Fibroblast of skin of right biceps (primary cell): ENCODE results near the gene ECT2.
"Not testable (repeated sequence)": the region's sequence is repeated elsewhere in the genome, so short reads cannot be mapped to it uniquely, and the experiment has no call there.

ENCODE experiments used
- DNase-seq: peaks from one replicate; pipeline ENCODE4 v3.0.0-alpha.2; 2013

ECT2 gene

DNA sequence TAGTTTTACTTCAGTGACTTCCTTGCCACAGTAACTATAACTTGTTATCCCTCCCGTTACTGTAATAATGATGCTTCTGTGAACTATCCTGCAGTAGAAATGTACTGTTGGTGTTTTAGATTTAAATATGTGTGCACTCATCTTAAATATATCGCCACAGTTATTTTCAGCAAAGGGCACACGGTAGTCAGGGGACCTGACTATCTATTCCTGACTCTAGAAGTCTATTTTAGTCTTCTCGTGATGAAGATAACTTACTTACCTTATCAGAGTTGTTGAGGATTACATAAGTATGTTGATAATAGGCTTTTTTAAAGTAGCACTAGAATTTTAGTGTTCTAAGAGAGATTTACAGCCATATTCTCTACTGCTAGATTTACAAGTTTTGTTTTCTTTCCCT, 65.3 kb downstream of the ECT2 start:
- DNase-seq: no peak

GRCh38 chr3:172816281-172816680, 65.8 kb downstream of the ECT2 start:
- no peak for DNase-seq

GRCh38 chr3:172816968-172817367, 66.4 kb downstream of the ECT2 start:
- no peak for DNase-seq

GRCh38 chr3:172820492-172820891, 70.0 kb downstream of the ECT2 start:
- no peak for DNase-seq

- no peak for DNase-seq
Observed at GRCh38 chr3:172824229-172824628, 73.7 kb downstream of the ECT2 start.

DNA sequence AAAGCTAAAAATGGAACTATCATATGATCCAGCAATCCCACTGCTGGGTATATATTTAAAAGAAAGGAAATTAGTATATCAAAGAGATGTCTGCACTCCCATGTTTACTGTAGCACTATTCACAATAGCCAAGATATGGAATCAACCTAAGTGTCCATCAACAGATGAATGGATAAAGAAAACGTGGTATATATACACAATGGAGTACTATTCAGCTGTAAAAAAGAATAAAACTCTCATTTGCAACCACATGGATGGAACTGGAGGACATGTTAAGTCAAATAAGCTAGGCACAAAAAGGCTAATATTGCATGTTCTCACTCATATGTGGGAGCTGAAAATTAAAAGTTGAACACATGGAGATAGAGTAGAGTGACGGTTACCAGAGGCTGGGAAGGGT, 76.7 kb downstream of the ECT2 start:
- DNase-seq: not testable (repeated sequence)

DNA sequence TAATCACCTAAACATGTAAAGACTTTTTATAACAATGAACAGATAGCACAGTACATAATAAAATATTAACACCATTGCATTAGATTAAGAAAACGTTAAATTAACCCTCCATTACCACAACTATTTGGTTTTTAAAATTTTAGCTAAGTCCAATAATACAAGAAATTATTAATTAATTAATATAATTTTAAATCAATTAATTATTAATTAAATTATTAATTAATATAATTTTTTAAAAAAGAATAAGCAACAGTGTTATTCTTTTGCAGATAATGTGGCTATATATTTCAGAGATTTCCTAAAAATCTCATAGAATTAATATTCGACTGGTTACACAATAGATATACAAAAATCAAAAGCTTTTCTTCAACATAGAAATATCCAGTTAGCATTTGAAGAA, 82.5 kb downstream of the ECT2 start:
- DNase-seq: no peak

GRCh38 chr3:172836390-172836997, 86.0 kb downstream of the ECT2 start:
- DNase-seq: peak; percentile 56

GRCh38 chr3:172839679-172840078, 89.2 kb downstream of the ECT2 start:
- DNase-seq: no peak

GRCh38 chr3:172840463-172840862, 89.9 kb downstream of the ECT2 start:
- DNase-seq: no peak

DNA sequence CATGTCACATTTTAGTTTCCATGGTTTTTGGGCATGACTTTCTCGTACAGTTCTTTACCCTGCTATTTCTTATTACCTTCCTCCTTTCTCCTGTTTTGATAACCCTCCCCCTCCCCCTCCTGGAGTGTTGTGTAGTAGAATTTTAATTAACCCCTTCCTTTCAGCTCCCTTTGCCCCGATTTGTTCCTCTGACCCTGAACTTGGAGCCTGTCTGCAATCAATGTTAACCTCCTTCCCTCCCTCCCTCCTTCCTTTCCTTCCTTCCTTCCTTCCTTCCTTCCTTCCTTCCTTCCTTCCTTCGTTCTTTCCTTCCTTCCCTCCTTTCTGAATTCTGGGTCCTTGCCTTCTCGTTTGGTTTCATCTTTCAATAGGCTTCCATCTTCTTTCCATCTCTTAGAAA, 90.4 kb downstream of the ECT2 start:
- DNase-seq: no peak

- DNase-seq: peak; percentile 17
Observed at GRCh38 chr3:172844428-172844827, 93.9 kb downstream of the ECT2 start.

- peak; percentile 33 for DNase-seq
Observed at GRCh38 chr3:172846103-172846561, 95.6 kb downstream of the ECT2 start.

GRCh38 chr3:172846706-172847105, 96.2 kb downstream of the ECT2 start:
- peak; percentile 93 for DNase-seq

GRCh38 chr3:172847292-172847691, 96.8 kb downstream of the ECT2 start:
- no peak for DNase-seq

DNA sequence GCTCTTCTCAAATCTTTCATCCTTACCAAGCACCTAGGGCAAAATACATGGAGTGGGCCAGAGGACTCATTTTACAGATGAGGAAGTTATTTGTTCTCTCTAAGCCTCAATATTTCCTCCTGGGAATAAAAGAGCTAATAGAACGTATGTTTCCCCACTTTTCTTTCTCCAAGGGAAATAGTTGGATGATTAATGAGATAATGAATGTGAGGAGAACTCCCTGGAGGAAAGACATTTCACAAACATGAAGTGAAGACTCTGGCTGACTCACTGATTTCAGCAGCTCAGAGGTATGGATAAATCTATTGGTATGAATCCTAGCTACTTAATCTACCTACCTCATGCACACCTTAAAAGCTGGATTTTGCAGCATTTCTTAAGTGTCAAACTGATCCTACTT, 98.4 kb downstream of the ECT2 start:
- DNase-seq: peak; percentile 94

DNA sequence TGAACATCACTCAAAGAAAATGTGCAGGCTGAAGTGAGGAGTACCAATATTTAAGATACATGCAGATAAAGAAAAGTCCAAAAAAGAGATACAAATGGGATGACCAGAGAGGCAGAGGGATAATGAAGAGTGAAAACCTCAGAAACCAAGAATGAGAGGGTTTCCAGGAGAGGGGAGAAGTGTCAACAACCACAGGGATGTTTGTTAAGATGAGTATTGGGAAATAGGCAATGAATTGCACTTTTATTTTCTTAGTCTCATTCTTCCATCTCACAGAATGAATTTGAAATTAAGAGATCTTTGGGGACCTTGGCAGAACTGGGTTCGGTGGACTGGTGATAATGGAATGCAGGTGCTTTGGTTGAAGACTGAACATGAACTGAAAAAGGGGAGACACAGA, 102.5 kb downstream of the ECT2 start:
- no peak for DNase-seq

- DNase-seq: no peak
Observed at GRCh38 chr3:172853921-172854666, 103.6 kb downstream of the ECT2 start.

DNA sequence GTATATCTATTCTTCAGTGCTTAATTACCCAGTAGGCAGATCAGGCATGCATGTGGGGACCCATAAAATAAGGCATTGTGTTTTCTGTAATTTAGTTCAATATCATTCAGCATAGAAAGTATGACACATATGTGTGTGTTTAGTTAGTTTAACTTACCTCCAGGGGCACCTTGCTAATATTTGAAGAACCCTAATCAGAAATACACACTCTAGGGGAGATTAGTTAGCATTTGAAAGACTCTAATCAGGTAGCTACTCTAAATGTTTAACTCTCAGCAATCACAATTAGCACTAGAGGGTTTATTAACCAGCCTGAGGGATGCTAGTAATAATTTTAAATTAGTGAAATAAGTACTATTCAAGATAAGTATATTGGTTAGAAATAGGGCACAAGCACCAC, 104.5 kb downstream of the ECT2 start:
- no peak for DNase-seq

DNA sequence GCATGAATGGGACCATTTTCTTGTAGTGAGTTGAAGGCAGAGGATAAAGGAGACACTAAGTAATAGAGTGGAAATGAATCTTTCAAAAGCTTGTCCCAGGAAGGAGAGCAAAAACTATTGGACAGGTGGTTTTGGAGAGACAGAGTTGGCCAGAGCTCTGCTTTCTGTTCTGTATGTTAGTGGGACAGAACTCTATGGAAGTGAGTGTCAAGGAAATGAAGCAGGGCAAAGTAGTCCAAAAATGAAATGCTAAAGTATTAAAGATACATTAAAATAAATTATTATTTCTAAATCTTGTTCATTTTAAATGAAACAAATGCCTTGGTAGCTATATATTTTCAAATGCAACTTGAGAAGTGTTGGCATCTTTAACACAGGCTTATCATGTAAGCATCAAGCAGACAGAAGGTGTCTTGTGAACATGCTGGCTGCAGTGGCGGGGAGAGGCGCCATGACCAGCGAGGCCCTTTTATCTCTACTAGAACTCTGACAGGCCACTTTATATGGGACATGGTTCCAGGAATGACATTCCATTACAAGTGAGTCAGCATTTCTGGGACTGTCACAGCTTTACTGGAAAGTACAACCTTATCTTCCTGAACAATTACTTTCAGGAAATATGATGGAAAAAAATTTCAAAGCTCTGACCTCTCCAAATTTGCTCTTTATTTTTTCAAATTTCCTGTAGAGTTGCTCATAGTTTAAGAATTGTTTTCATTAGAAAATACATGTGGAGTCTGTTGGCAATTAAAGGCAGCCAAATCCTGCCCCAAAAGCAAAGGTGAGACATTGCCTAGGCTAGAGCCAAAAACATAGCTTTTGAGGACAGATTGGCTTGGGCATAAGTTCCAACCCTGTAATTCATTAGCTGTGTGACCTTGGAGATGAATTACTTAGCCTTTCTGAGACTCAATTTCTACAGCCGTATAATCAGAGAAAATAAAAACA, 106.5 kb downstream of the ECT2 start:
- peak; percentile 63 for DNase-seq

DNA sequence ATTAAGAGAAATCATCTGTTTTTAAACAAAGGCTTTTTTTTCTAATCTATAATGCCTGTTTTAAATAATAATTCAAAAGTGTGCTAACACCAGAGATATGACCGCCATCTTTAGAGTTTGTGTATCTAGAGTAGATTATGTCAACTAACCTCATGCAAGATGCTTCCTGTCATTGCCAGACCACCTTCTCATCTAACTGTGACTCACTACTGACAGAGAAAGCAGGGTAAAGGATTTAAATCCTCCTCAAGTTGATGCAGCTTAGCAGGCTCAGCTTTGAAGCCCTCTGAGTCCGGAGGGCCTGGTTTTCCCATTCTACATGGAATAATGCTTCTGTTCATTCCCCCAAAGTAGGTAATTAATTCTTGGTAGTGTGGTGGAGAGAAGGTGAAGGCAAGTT, 108.5 kb downstream of the ECT2 start:
- peak; percentile 47 for DNase-seq

DNA sequence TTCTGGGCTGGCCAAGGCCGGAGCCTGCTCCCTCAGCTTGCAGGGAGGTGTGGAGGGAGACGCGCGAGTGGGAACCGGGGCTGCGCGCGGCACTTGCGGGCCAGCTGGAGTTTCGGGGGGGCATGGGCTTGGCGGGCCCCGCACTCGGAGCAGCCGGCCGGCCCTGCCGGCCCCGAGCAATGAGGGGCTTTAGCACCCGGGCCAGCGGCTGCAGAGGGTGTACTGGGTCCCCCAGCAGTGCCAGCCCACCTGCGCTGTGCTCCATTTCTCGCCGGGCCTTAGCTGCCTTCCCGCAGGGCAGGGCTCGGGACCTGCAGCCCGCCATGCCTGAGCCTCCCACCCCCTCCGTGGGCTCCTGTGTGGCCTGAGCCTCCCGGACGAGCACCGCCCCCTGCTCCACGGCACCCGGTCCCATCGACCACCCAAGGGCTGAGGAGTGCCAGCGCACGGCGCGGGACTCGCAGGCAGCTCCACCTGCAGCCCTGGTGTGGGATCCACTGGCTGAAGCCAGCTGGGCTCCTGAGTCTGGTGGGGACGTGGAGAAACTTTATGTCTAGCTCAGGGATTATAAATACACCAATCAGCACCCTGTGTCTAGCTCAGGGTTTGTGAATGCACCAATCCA, 116.3 kb downstream of the ECT2 start:
- not testable (repeated sequence) for DNase-seq

DNA sequence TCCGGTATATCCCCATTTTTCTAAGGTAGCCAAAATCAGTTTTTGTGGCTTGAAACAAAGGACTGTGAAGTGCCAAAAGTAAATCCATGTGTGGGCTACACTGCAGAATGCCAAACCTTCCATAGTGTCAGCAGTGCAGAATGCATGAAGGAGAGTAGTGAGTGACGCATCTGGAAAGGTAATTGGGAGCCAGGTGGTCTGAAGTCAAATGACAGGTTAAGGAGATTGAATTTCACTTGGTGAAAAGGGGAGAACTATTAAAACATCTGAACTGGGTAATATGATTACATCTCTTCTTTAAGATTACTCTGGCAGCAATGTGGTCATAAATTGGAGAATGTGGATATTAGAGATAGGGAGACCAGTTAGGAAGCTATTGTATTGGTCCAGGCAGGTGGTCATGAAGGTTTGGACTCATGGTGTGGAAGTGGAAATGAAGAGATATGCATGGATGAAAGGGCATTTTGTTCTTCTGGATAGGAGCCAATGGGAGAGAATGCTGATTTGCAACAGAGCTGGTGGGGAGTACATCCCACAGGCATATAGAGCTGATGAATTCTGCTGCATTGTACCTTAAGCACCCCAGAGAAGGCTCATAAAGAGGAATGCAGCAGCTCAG, 118.2 kb downstream of the ECT2 start:
- no peak for DNase-seq
